Fibroblast of lung (primary cell): ENCODE data around the gene NEO1. TPM values are rescaled to one million over a fixed set of nuclear protein-coding genes. Genes with fewer than 3 reads are reported as not detected.

Experiments
- DNase-seq, 2 donors: peaks; one replicate each; pipeline versions ENCODE4 v3.0.0 to v3.0.0-alpha.2; 2010; ENCODE audit warnings: low read depth in 2 of 2
- H2AFZ ChIP-seq: 2 replicates; pipeline ENCODE4 v1.5.1; 2012; ENCODE audit warnings: low read length, control low read depth, inconsistent platforms
- H3K27ac ChIP-seq: 2 replicates; pipeline ENCODE4 v1.5.1; 2011; ENCODE audit warnings: low read length, control low read depth; ENCODE audit not compliant: insufficient read depth
- H3K27me3 ChIP-seq: 2 replicates; pipeline ENCODE4 v1.5.1; 2011; ENCODE audit warnings: mild to moderate bottlenecking, low read length; ENCODE audit not compliant: control insufficient read depth, insufficient read depth
- H3K36me3 ChIP-seq: 2 replicates; pipeline ENCODE4 v1.5.1; 2011; ENCODE audit warnings: low read length; ENCODE audit not compliant: control insufficient read depth, insufficient read depth
- H3K4me1 ChIP-seq: 2 replicates; pipeline ENCODE4 v1.5.1; 2011; ENCODE audit warnings: low read length; ENCODE audit not compliant: control insufficient read depth, insufficient read depth; ENCODE audit errors: extremely low read depth
- H3K4me2 ChIP-seq: 2 replicates; pipeline ENCODE4 v1.5.1; 2011; ENCODE audit warnings: low read length, control low read depth; ENCODE audit not compliant: insufficient read depth; ENCODE audit errors: extremely low read depth
- H3K4me3 ChIP-seq, 4 experiments: fragments of 200-600 bp in 1 of 4; sonication (generic) in 1 of 4; replicated peaks in 1 of 4; 2 replicates each; pipeline ENCODE4 v1.5.1; 2011 to 2016; ENCODE audit warnings: low read length in 4 of 4, low read depth in 3 of 4, mild to moderate bottlenecking in 3 of 4, control low read depth in 2 of 4, inconsistent platforms in 1 of 4, mixed read lengths in 1 of 4; ENCODE audit not compliant: insufficient read depth in 1 of 4; ENCODE audit errors: control extremely low read depth in 1 of 4
- H3K79me2 ChIP-seq: 2 replicates; pipeline ENCODE4 v1.5.1; 2012; ENCODE audit warnings: mild to moderate bottlenecking, low read length, inconsistent platforms; ENCODE audit not compliant: control insufficient read depth, insufficient read depth
- H3K9ac ChIP-seq: 2 replicates; pipeline ENCODE4 v1.5.1; 2011; ENCODE audit warnings: mild to moderate bottlenecking, low read length, control low read depth; ENCODE audit not compliant: insufficient read depth
- H3K9me3 ChIP-seq: 2 replicates; pipeline ENCODE4 v1.5.1; 2012; ENCODE audit warnings: low read depth, low read length; ENCODE audit not compliant: control insufficient read depth, insufficient read depth
- H4K20me1 ChIP-seq: 2 replicates; pipeline ENCODE4 v1.5.1; 2011; ENCODE audit warnings: low read length; ENCODE audit not compliant: control insufficient read depth, insufficient read depth; ENCODE audit errors: extremely low read depth
- EZH2 ChIP-seq: IDR thresholded peaks from 2 replicates; pipeline ENCODE4 v1.5.1; 2012; ENCODE audit warnings: low read length, control low read depth, mild to moderate bottlenecking; ENCODE audit errors: missing control alignments
- polyA plus RNA-seq, 2 donors: library from polyadenylated mRNA; depleted of rRNA in 1 of 2; stranded (reverse) in 1 of 2; unstranded in 1 of 2; fragments of >200 nt; gene quantifications; 2 replicates each; pipeline ENCODE4 v1.2.1, GENCODE V29; 2011 to 2012; ENCODE audit warnings: missing spikeins in 1 of 2
- total RNA-seq: library from RNA; depleted of rRNA; stranded (reverse); fragments of >200 nt; gene quantifications from 2 replicates; pipeline ENCODE4 v1.2.1, GENCODE V29; 2014
- TF ChIP-seq, protein P1 (sequence below), 2 donors: IDR thresholded peaks in 1 of 2; conservative IDR thresholded peaks in 1 of 2; 1 replicate in 1 of 2; 2 replicates in 1 of 2; pipeline ENCODE4 v1.5.1; 2011 to 2012; ENCODE audit warnings: low read length in 2 of 2, control low read depth in 1 of 2, inconsistent platforms in 1 of 2, low read depth in 1 of 2, mild to moderate bottlenecking in 1 of 2

Gene NEO1
- total and polyA plus RNA-seq, 2 donors (not counting 1 experiment from before 2014, with no cell fraction given): 6.2 to 19.3 TPM

GRCh38 chr15:73319460-73320245 is 267.4 kb downstream of the NEO1 start:
- H3K4me2 ChIP-seq: no peak overlapping the region
- H3K9me3 ChIP-seq: no peaks in the 10 kb centered on the region
- H3K9ac ChIP-seq: no peak overlapping the region
- H3K36me3 ChIP-seq: no peaks in the 10 kb centered on the region
- H3K79me2 ChIP-seq: no peaks in the 10 kb centered on the region
- DNase-seq: no peak
- TF ChIP-seq, protein P1, sequence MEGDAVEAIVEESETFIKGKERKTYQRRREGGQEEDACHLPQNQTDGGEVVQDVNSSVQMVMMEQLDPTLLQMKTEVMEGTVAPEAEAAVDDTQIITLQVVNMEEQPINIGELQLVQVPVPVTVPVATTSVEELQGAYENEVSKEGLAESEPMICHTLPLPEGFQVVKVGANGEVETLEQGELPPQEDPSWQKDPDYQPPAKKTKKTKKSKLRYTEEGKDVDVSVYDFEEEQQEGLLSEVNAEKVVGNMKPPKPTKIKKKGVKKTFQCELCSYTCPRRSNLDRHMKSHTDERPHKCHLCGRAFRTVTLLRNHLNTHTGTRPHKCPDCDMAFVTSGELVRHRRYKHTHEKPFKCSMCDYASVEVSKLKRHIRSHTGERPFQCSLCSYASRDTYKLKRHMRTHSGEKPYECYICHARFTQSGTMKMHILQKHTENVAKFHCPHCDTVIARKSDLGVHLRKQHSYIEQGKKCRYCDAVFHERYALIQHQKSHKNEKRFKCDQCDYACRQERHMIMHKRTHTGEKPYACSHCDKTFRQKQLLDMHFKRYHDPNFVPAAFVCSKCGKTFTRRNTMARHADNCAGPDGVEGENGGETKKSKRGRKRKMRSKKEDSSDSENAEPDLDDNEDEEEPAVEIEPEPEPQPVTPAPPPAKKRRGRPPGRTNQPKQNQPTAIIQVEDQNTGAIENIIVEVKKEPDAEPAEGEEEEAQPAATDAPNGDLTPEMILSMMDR (conservative IDR thresholded peaks at IDR 0.05 in 1 of 2, IDR thresholded peaks at IDR 0.05 in 1 of 2; ENCODE audit: low read depth in 1 of 2, low read length in 2 of 2): no peak
- TF ChIP-seq EZH2: no peak
- H3K4me3 ChIP-seq: no peak overlapping the region
- H2AFZ ChIP-seq: no peak overlapping the region
- H3K4me1 ChIP-seq: no peaks in the 10 kb centered on the region
- H3K27ac ChIP-seq: no peak overlapping the region
- peaks cover 3% of the 10 kb centered on the region for H3K27me3 ChIP-seq
- H4K20me1 ChIP-seq: no peaks in the 10 kb centered on the region

- Histone ChIP-seq H3K9me3 (no peaks in the 10 kb centered on the region), H3K4me3 (no peak overlapping the region), H3K9ac (no peak overlapping the region), H3K4me1 (no peaks in the 10 kb centered on the region), H3K27ac (no peak overlapping the region), H3K79me2 (no peaks in the 10 kb centered on the region), H4K20me1 (no peaks in the 10 kb centered on the region), H3K4me2 (no peak overlapping the region), H3K36me3 (no peaks in the 10 kb centered on the region), H2AFZ (no peak overlapping the region), H3K27me3 (peaks cover 3% of the 10 kb centered on the region)
- TF ChIP-seq, protein P1 (conservative IDR thresholded peaks at IDR 0.05 in 1 of 2, IDR thresholded peaks at IDR 0.05 in 1 of 2; ENCODE audit: low read depth in 1 of 2, low read length in 2 of 2): no peak
- TF ChIP-seq EZH2: no peak
- no peak for DNase-seq
Measured at GRCh38 chr15:73320619-73321180, 268.4 kb downstream of the NEO1 start.

DNA sequence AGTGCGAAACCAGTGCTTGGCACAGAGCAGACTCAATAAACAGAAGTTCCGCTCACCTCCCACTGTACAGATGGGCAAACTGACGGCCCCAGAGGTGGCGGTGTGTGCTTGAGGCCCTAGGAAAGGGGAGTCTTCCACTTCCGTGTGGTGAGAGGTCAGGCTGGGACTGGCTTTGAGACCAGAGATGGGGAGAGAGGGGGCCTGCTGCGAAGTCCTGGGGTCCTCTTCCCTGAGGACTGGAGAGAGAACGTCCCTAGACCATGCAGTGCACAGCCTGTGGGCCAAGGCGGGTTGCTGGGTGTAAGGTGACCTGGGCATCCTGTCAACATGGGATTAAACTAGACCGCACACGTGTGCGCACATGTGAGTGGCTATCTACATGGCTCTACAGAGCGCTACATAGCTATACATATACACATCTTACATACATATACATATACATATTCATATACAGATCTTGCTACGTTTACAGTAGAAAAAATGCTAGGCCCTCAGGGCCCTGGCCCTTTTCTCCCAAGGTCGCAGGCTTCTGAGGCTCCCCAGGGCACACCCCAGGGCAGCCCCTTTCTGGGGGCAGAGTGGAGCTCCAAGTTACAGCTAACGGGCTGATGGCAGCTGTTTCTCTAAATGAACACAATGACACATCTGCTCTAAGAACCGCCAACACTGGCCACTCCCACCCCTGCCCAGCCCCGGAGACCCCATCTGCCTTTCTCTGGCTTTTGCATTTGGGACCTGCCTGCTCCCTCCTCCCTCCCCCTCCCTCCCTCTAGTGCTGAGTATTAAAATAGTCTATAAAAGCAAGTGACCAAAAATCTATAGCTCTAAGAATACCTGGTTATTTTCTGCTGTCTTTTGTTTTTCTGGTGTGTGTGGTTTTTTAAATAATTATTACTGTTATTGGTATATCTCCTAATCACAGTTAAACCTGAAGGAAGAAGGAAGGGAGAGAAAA is 269.5 kb downstream of the NEO1 start:
- no peak for DNase-seq
- Histone ChIP-seq H3K9me3 (no peaks in the 10 kb centered on the region), H3K4me3 (no peak overlapping the region), H2AFZ (no peak overlapping the region), H3K79me2 (no peaks in the 10 kb centered on the region), H3K36me3 (no peaks in the 10 kb centered on the region), H4K20me1 (no peaks in the 10 kb centered on the region), H3K27ac (no peak overlapping the region), H3K4me2 (no peak overlapping the region), H3K27me3 (peaks cover 3% of the 10 kb centered on the region), H3K4me1 (no peaks in the 10 kb centered on the region), H3K9ac (no peak overlapping the region)
- no peak for TF ChIP-seq EZH2
- TF ChIP-seq, protein P1 (conservative IDR thresholded peaks at IDR 0.05 in 1 of 2, IDR thresholded peaks at IDR 0.05 in 1 of 2; ENCODE audit: low read depth in 1 of 2, low read length in 2 of 2): no peak
